ENCODE measurements around the gene IL10RB. TPM values are rescaled to one million over a fixed set of nuclear protein-coding genes. Genes with fewer than 3 reads are reported as not detected.
A peak's percentile ranks its signal among the peaks of the same experiment; 100 is the strongest.

The IL10RB gene
- total and polyA plus RNA-seq, 10 of the 15 experiments (the other 5 are each of a cell fraction or from before 2014, with no cell fraction given): 15.0 to 55.1 (median 34.9) TPM

GRCh38 chr21:33268393-33268736, 2.2 kb downstream of the IL10RB start:
- H3K9ac ChIP-seq (ENCODE audit: control insufficient read depth, insufficient read depth, low read length): peak overlapping the region; percentile 48
- no peaks in the 10 kb centered on the region for H3K9me3 ChIP-seq (replicated peaks; ENCODE audit: control insufficient read depth, insufficient read depth, low read length)
- no peak overlapping the region; the same call in 1 of the 2 replicates for H2AFZ ChIP-seq (ENCODE audit: control insufficient read depth, low read depth, low read length)
- intact Hi-C loops (cut with micrococcal nuclease; ENCODE audit: unreplicated experiment): loop anchor here (2.0 to 5.0 kb wide), 4 partner anchors 59 to 174 kb away; no protein-coding TSS in a partner anchor
- in situ Hi-C loops (cut with MboI): loop anchor here (25.0 kb wide), 1 partner anchor 1594 kb away; no protein-coding TSS in a partner anchor
- ChIA-PET POLR2A (interaction anchor here (1.0 to 4.4 kb wide), 9 partner anchors 18 to 64 kb away, joined by 3 to 38 read pairs (median 4); partner anchors contain the start of gene IFNAR1), CTCF (interaction anchor here (0.6 to 4.0 kb wide), 11 partner anchors 12 to 93 kb away, joined by 3 to 23 read pairs (median 7); partner anchors contain the start of gene IFNAR1), RAD21 (ENCODE audit: unreplicated experiment) (interaction anchor here (1.0 to 4.3 kb wide), 14 partner anchors 30 to 177 kb away, joined by 3 to 51 read pairs (median 8); partner anchors contain the start of genes IFNAR1 and IFNAR2), SMC1A (ENCODE audit: uncharacterized antibody, unreplicated experiment) (interaction anchor here (0.9 to 6.7 kb wide), 20 partner anchors 9 to 176 kb away, joined by 3 to 92 read pairs (median 5); partner anchors contain the start of gene IFNAR1)
- H3K4me1 ChIP-seq (ENCODE audit: control insufficient read depth, insufficient read depth, low read length): peaks cover 24% of the 10 kb centered on the region
- peak overlapping the region; percentile 96 for H3K27ac ChIP-seq (ENCODE audit: control insufficient read depth, insufficient read depth)
- peaks cover 3 to 17% of the 10 kb centered on the region in 2 experiments for H3K36me3 ChIP-seq (ENCODE audit: control insufficient read depth in 2 of 2, insufficient read depth in 2 of 2, low read length in 1 of 2)
- BruUV-seq (replicated peaks): TSS peak; percentile 67
- peak overlapping the region; percentile 93 for H3K4me2 ChIP-seq (ENCODE audit: control insufficient read depth, insufficient read depth)
- no peaks in the 10 kb centered on the region for H4K20me1 ChIP-seq (ENCODE audit: control insufficient read depth, insufficient read depth)
- DNase-seq (ENCODE audit: low read depth, low spot score) (no peak), ATAC-seq (peak; percentile 49), FAIRE-seq (no peak)
- H3K27me3 ChIP-seq (replicated peaks in 1 of 2; ENCODE audit: control insufficient read depth in 2 of 2, insufficient read depth in 2 of 2, low read length in 1 of 2): no peaks in the 10 kb centered on the region
- WGBS (ENCODE audit: insufficient coverage, insufficient replicate concordance, low lambda C conversion rate, missing lambda C conversion rate): 0% methylated on average over 7 of the region's 7 CpGs
- peak overlapping the region; percentile 81 for H3K4me3 ChIP-seq
- peaks cover 36% of the 10 kb centered on the region for H3K79me2 ChIP-seq (ENCODE audit: control insufficient read depth, insufficient read depth, low read length)
- no peak for TF ChIP-seq ZBTB40 (IDR thresholded peaks at IDR 0.05; ENCODE audit: borderline replicate concordance)
- 0 out of 3 replicates have a peak, but pooled peaks have one; percentile 2 for TF ChIP-seq POU2F2 (IDR thresholded peaks at IDR 0.05; ENCODE audit: borderline replicate concordance, low read depth, low read length)
- TF ChIP-seq FOXK2 (IDR thresholded peaks at IDR 0.05): no peak
- TF ChIP-seq RAD21 (IDR thresholded peaks at IDR 0.05; ENCODE audit: insufficient read depth, low read depth, low read length): no peak
- no peak for TF ChIP-seq POLR2AphosphoS2 (IDR thresholded peaks at IDR 0.05; ENCODE audit: low read depth, low read length)
- TF ChIP-seq ZBTB11 (CRISPR knock-in tag; IDR thresholded peaks at IDR 0.05): no peak
- TF ChIP-seq POLR2AphosphoS5 (IDR thresholded peaks at IDR 0.05; ENCODE audit: low read length): peak; percentile 10; the same call in 1 of the 2 replicates
- TF ChIP-seq E2F4 (IDR thresholded peaks at IDR 0.05; ENCODE audit: low read depth, low read length): no peak
- no peak for TF ChIP-seq EGR1 (IDR thresholded peaks at IDR 0.05; ENCODE audit: borderline replicate concordance in 1 of 2, low read depth in 2 of 2, low read length in 2 of 2)
- TF ChIP-seq NRF1 (conservative IDR thresholded peaks at IDR 0.05; ENCODE audit: low read depth, low read length): no peak
- 0 out of 2 replicates have a peak, but pooled peaks have one; percentile 36 for TF ChIP-seq CHD1 (IDR thresholded peaks at IDR 0.05; ENCODE audit: low read depth, low read length)
- TF ChIP-seq RBBP5 (conservative IDR thresholded peaks at IDR 0.05): no peak
- TF ChIP-seq HDAC2 (IDR thresholded peaks at IDR 0.05): no peak
- peak; percentile 37 for TF ChIP-seq POLR2A (IDR thresholded peaks at IDR 0.05; ENCODE audit: low read depth, low read length)
- TF ChIP-seq PAX5 (IDR thresholded peaks at IDR 0.05; ENCODE audit: borderline replicate concordance, low read depth, low read length): 0 out of 2 replicates have a peak, but pooled peaks have one; percentile 3
